GM10248 (cell line): ENCODE results near the gene PARP3.

Source experiments
- CTCF ChIA-PET: fragments of 300-600 bp; sonication (Branson Sonifier 250); formaldehyde crosslinking; extraction: SDS; loops from one replicate; lab custom pipeline; 2021; ENCODE audit warnings: antibody characterized with exemption; lab: Yijun Ruan, JAX
- POLR2A ChIA-PET: fragments of 350-650 bp; sonication (Branson Sonifier 250); formaldehyde crosslinking; extraction: SDS; loops from one replicate; lab custom pipeline; 2020; ENCODE audit warnings: antibody characterized with exemption; lab: Yijun Ruan, JAX
- DNase-seq: peaks from one replicate; pipeline ENCODE4 v3.0.0; 2012; ENCODE audit errors: extremely low spot score
- CTCF ChIP-seq: IDR thresholded peaks from 2 replicates; pipeline ENCODE4 v1.5.1; 2012; ENCODE audit warnings: mild to moderate bottlenecking, low read depth; ENCODE audit errors: extremely low read depth, missing control alignments, control extremely low read depth

Gene PARP3

GRCh38 chr3:51934991-51935885 is 6.9 kb upstream of the PARP3 start:
- TF ChIP-seq CTCF, result no peak
- ChIA-PET POLR2A (interaction anchor here (0.6 kb wide), 1 partner anchor 37 kb away, joined by 3 read pairs; no protein-coding TSS in a partner anchor), CTCF (interaction anchor here (1.3 kb wide), 1 partner anchor 40 kb away, joined by 3 read pairs; the partner anchor contains the start of gene ABHD14A)
- DNase-seq, result peak; percentile 7

GRCh38 chr3:51935886-51936755 is 6.0 kb upstream of the PARP3 start:
- CTCF ChIA-PET, result interaction anchor here (1.3 kb wide), 1 partner anchor 39 kb away, joined by 3 read pairs; the partner anchor contains the start of gene ABHD14A
- POLR2A ChIA-PET, result interaction anchor here (0.5 kb wide), 1 partner anchor 15 kb away, joined by 5 read pairs; no protein-coding TSS in a partner anchor
- TF ChIP-seq CTCF, result no peak
- DNase-seq, result no peak

GRCh38 chr3:51937014-51937413 is 5.1 kb upstream of the PARP3 start:
- DNase-seq, result peak; percentile 5
- TF ChIP-seq CTCF, result no peak
- POLR2A ChIA-PET, result no interaction called here
- CTCF ChIA-PET, result no interaction called here

- no peak for TF ChIP-seq CTCF
- no peak for DNase-seq
- CTCF ChIA-PET, result no interaction called here
- POLR2A ChIA-PET, result no interaction called here
Measured at GRCh38 chr3:51937611-51938450, 4.3 kb upstream of the PARP3 start.

- no peak for TF ChIP-seq CTCF
- ChIA-PET CTCF (no interaction called here), POLR2A (no interaction called here)
- no peak for DNase-seq
Measured at GRCh38 chr3:51938780-51939425, 3.3 kb upstream of the PARP3 start.
